IPS-18c (cell line): Measurements from ENCODE around the gene ACOT12.
"Not testable (repeated sequence)": the region's sequence is repeated elsewhere in the genome, so short reads cannot be mapped to it uniquely, and the experiment has no call there.

Source experiments
- H3K4me3 ChIP-seq: 2 replicates; pipeline ENCODE4 v1.7.0; 2013; ENCODE audit warnings: low read depth, mild to moderate bottlenecking, low read length, moderate library complexity; ENCODE audit not compliant: insufficient read depth
- H3K9me3 ChIP-seq: one replicate; pipeline ENCODE4 v1.6.1; 2013; ENCODE audit warnings: mild to moderate bottlenecking, low read length, moderate library complexity; ENCODE audit not compliant: control insufficient read depth, insufficient read depth

Gene ACOT12

DNA sequence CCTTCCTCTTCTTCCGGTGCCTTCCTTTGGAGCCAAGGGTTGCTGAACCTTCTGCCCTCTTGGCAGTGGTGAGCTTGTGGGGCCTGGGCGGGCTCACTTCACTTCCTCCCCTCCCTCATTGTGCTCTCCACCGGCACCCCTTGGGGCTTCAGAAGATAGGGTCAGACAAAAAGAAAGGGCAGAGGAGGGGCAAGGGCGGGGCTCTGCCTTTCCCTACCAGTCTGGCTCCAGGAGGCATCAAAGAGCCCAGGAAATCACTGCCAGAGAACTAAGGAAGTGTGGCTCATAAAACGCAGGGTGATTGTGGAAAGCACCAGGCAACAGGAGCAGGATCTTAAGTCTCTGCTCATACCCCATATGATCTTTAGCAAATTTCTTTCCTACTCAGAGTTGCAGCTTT, 34.8 kb downstream of the ACOT12 start:
- no peaks in the 10 kb centered on the region for H3K9me3 ChIP-seq
- no peak overlapping the region for H3K4me3 ChIP-seq

- no peaks in the 10 kb centered on the region for H3K9me3 ChIP-seq
- H3K4me3 ChIP-seq, result no peak overlapping the region
These were observed 38.4 kb downstream of the ACOT12 start for GRCh38 chr5:81355291-81356251.

GRCh38 chr5:81354093-81354492, 39.8 kb downstream of the ACOT12 start:
- H3K9me3 ChIP-seq, result no peaks in the 10 kb centered on the region
- H3K4me3 ChIP-seq, result no peak overlapping the region

GRCh38 chr5:81353189-81353588, 40.7 kb downstream of the ACOT12 start:
- no peak overlapping the region for H3K4me3 ChIP-seq
- no peaks in the 10 kb centered on the region for H3K9me3 ChIP-seq

DNA sequence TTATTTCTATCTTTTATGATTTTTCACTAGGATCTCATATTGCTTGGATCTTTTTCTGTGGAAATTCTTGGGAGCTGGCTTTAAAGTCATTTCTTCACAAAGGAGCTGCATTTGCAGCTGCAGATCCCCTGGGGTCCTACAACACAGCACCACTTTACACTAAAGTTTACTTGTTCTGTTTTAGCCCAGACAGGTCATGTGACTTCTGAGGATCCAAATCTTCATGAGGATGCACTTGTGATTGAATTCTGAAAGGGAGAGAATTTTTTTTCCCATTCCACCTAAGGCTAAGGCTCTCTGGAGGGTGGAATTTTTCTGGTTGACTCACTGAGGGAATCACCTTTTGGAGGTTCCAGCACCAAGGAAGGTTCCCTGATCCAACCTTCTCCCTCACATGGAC, 43.4 kb downstream of the ACOT12 start:
- no peaks in the 10 kb centered on the region for H3K9me3 ChIP-seq

DNA sequence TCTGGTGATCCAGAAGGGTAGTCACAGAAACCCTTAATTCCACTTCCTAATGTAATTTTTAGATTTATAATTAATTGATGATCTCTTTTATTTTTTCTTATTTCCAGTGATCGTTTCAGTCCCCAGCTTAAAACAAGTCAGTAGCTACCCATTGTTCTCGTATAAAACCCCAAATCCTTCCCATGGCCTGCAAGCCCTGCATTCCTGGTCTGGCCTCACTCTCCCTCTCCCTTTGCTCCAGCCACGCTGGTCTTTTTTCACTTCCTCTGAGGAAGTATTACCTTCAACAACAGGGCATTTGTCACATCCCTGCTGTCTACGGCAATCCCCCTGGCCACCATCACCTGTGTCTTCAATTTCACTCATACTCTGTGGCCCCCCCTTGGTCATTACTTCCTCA, 44.8 kb downstream of the ACOT12 start:
- Histone ChIP-seq H3K4me3 (no peak overlapping the region), H3K9me3 (no peaks in the 10 kb centered on the region)

More for the DNA sequence above, 43.4 kb downstream of the ACOT12 start:
- H3K4me3 ChIP-seq, result no peak overlapping the region

GRCh38 chr5:81345411-81346003, 48.4 kb downstream of the ACOT12 start:
- no peaks in the 10 kb centered on the region for H3K9me3 ChIP-seq
- no peak overlapping the region for H3K4me3 ChIP-seq

DNA sequence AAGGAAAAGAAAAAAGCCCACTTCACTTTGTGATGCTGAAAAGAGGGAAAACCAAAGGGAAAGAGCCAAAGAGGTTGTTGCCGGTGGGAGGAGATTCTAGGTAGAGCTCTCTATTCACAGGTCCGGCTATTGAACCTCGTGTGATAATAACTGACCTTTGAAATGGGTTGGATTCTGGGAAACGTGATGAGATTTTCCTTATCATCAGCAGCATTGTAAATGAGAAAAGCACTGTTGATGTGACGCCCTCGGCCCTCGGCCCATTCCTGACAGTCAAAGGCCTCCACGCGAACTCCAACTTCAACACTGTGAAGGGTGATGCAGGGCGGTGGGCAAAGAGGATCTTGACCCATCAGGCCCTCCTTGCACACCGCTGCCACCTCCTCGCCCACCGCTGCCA, 49.2 kb downstream of the ACOT12 start:
- no peak overlapping the region for H3K4me3 ChIP-seq
- no peaks in the 10 kb centered on the region for H3K9me3 ChIP-seq

- not testable (repeated sequence) for H3K4me3 ChIP-seq, H3K9me3 ChIP-seq
These were observed 55.7 kb downstream of the ACOT12 start for GRCh38 chr5:81338213-81338612.

DNA sequence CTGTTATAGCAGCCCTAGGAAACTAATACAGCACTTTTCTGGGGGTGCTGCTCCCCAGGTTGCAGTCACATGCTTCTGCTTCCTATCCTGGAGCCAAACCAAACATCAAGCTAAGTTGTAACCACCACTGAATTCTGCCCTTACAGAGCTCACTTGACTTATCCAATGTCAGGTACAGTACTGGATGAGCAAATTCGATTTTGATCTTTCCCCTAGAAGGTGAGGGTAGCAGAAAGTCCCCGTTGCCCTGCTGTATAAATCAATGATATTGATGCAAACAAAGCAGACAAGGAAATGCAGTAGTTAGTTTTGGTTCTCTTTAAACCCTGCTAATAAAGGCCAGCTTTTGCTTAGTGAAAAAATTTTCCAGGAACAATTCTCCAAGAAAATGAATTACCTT, 56.1 kb downstream of the ACOT12 start:
- no peak overlapping the region for H3K4me3 ChIP-seq
- no peaks in the 10 kb centered on the region for H3K9me3 ChIP-seq

GRCh38 chr5:81336556-81336955, 57.4 kb downstream of the ACOT12 start:
- Histone ChIP-seq H3K4me3 (no peak overlapping the region), H3K9me3 (no peaks in the 10 kb centered on the region)

GRCh38 chr5:81335946-81336345, 58.0 kb downstream of the ACOT12 start:
- Histone ChIP-seq H3K4me3 (no peak overlapping the region), H3K9me3 (no peaks in the 10 kb centered on the region)

DNA sequence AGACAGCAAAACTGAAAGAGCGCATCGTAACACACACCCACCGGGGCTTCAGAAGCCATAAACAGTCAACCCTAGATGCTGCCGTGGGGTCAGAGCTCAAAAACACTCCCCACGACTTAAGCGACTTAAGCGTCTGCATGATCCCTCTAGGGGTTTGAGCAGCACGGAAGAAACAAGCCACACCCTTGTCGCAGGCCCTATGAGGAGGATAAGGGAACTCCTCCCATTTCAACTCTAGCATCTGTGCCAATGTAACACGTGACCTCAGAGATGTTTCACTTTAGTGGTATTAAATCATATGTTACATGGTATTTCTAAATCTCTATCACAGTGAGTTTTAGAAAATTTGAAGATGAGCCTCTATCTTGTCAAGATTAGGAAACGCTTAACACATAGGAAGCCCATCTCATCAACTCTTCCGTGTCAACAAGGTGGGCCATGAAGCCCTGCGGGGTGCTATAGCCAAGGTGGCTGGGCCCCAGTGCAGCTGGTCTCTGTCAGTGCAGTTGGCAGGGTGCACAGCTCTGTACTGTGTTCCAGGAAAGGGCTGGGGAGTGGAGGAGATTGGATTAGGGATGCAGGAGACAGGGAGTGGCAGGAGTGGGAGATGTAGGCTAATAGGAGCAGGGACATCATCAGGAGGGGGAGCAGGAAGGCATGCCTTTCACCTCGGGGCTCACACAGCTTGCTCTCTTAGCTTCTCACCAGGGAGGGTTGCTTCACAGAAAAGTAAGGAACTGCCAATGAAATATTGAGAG, 59.5 kb downstream of the ACOT12 start:
- H3K4me3 ChIP-seq, result no peak overlapping the region
- H3K9me3 ChIP-seq, result no peaks in the 10 kb centered on the region

- no peak overlapping the region for H3K4me3 ChIP-seq
- H3K9me3 ChIP-seq, result no peaks in the 10 kb centered on the region
These were observed 67.4 kb downstream of the ACOT12 start for GRCh38 chr5:81326554-81326953.

DNA sequence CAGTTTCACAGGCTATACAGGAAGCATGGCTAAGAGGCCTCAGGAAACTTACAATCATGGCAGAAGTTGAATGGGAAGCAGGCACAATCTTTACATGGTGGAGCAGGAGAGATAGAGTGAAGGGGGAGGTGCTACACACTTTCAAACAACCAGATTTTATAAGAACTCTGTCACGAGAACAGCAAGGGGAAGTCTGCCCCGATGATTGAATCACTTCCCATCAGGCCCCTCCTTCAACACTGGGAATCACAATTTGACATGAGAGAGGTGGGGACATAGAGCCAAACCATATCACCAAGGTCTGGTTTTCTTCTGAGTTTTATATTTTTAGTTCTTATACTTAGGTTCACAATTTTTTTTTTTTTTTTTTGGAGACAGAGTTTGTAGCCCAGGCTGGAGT, 76.4 kb downstream of the ACOT12 start:
- Histone ChIP-seq H3K4me3 (no peak overlapping the region), H3K9me3 (no peaks in the 10 kb centered on the region)

DNA sequence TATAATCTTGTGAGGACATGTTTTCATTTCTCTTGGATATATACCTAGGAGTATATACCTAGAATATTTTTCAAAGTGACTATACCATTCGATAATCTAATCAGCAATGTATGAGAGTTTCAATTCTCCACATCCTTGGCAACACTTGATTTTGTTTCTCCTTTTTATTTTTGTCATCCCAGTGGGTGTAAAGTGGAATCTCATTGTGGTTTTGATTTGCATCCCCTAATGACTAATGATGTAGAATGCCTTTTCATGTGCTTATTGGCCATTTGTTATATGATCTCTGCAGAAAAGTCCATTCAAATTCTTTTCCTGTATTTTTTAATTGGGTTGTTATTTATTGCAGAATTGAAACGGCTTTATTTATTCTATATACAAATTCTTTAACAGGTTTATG, 77.4 kb downstream of the ACOT12 start:
- H3K9me3 ChIP-seq, result no peaks in the 10 kb centered on the region
- no peak overlapping the region for H3K4me3 ChIP-seq

DNA sequence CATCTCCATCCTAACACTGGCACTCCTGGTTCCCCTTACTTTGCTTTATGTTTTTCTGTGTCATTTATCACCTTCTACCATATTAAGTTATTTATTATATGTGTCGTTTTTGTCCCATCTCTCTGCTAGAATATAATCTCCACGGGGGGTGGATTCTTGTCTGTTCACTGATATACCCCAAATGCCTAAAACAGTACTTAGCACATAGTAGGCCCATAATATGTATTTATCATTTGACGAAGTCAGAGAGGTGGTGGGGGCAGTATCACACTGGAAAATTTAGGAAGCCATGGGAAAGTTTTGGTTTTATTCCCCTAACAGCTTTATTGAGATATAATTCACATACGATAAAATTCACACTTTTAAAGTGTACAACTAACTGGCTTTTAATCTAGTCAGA, 78.1 kb downstream of the ACOT12 start:
- Histone ChIP-seq H3K4me3 (no peak overlapping the region), H3K9me3 (no peaks in the 10 kb centered on the region)

GRCh38 chr5:81315336-81315735, 78.6 kb downstream of the ACOT12 start:
- H3K4me3 ChIP-seq, result no peak overlapping the region
- H3K9me3 ChIP-seq, result no peaks in the 10 kb centered on the region
